Kidney epithelial cell (primary cell): ENCODE results near the gene PNN. TPM values are rescaled to one million over a fixed set of nuclear protein-coding genes. Genes with fewer than 3 reads are reported as not detected.
A peak's percentile ranks its signal among the peaks of the same experiment; 100 is the strongest.

ENCODE experiments used
- DNase-seq: peaks from one replicate; pipeline ENCODE4 v3.0.0-alpha.2; 2010; ENCODE audit warnings: low read depth
- H3K27me3 ChIP-seq: 2 replicates; pipeline ENCODE4 v1.6.0; 2011; ENCODE audit warnings: low read length; ENCODE audit not compliant: control insufficient read depth, insufficient read depth
- H3K36me3 ChIP-seq: 2 replicates; pipeline ENCODE4 v1.5.1; 2011; ENCODE audit warnings: low read length; ENCODE audit not compliant: control insufficient read depth, insufficient read depth
- H3K4me3 ChIP-seq: 2 replicates; pipeline ENCODE4 v1.5.1; 2011; ENCODE audit warnings: low read depth, mild to moderate bottlenecking, control low read depth, low read length
- total RNA-seq: library from RNA; depleted of rRNA; stranded (reverse); fragments of >200 nt; gene quantifications from 2 replicates; pipeline ENCODE4 v1.2.3, GENCODE V29; 2015
- TF ChIP-seq, protein P1 (sequence below): IDR thresholded peaks from 2 replicates; pipeline ENCODE4 v1.5.1; 2011; ENCODE audit warnings: mild to moderate bottlenecking, moderate library complexity, low read length, control low read depth, inconsistent platforms; ENCODE audit not compliant: insufficient read depth, poor library complexity, severe bottlenecking

PNN gene
- total RNA-seq, 1 donor from 2014 or later: 33.5 TPM

DNA sequence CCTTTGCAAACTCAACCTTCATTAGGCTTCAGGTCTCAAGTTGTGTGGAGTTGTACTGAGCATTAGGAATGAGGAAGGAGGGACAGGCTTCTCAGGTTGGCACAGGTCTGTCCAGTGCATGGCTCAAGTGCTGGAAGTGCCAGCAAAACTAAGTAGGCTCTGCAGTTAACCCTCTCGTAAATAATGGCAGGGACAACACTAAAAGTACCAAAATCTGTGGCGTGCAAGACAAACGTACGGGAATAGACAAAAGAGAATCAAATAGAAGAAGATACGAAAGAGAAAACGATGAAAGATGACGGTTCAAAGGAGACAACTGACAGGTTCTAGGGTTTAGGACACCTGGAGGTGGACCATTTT, 5.5 kb upstream of the PNN start:
- no peaks in the 10 kb centered on the region for H3K27me3 ChIP-seq
- no peaks in the 10 kb centered on the region for H3K36me3 ChIP-seq
- peak overlapping the region; percentile 63 for H3K4me3 ChIP-seq
- TF ChIP-seq, protein P1, sequence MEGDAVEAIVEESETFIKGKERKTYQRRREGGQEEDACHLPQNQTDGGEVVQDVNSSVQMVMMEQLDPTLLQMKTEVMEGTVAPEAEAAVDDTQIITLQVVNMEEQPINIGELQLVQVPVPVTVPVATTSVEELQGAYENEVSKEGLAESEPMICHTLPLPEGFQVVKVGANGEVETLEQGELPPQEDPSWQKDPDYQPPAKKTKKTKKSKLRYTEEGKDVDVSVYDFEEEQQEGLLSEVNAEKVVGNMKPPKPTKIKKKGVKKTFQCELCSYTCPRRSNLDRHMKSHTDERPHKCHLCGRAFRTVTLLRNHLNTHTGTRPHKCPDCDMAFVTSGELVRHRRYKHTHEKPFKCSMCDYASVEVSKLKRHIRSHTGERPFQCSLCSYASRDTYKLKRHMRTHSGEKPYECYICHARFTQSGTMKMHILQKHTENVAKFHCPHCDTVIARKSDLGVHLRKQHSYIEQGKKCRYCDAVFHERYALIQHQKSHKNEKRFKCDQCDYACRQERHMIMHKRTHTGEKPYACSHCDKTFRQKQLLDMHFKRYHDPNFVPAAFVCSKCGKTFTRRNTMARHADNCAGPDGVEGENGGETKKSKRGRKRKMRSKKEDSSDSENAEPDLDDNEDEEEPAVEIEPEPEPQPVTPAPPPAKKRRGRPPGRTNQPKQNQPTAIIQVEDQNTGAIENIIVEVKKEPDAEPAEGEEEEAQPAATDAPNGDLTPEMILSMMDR: no peak
- no peak for DNase-seq

DNA sequence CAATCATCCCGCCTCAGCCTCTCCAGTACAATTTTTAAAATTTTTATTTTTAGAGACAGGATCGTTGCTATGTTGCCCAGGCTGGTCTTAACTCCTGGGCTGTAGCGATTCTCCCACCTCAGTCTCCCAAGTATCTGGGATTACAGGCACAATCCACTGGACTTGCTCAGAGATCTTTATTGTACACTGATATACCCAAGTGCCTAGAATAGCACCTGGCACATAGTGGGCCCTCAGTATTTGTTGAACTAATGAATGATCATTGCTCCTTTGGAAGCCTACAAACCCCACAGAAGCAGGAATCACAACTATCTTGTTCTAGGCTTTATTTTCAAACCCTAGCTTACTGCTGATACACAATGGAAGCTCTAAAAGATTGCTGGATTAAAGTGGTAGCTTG, 1.9 kb upstream of the PNN start:
- TF ChIP-seq, protein P1: no peak
- Histone ChIP-seq H3K36me3 (peaks cover 3% of the 10 kb centered on the region), H3K4me3 (no peak overlapping the region), H3K27me3 (no peaks in the 10 kb centered on the region)
- no peak for DNase-seq

DNA sequence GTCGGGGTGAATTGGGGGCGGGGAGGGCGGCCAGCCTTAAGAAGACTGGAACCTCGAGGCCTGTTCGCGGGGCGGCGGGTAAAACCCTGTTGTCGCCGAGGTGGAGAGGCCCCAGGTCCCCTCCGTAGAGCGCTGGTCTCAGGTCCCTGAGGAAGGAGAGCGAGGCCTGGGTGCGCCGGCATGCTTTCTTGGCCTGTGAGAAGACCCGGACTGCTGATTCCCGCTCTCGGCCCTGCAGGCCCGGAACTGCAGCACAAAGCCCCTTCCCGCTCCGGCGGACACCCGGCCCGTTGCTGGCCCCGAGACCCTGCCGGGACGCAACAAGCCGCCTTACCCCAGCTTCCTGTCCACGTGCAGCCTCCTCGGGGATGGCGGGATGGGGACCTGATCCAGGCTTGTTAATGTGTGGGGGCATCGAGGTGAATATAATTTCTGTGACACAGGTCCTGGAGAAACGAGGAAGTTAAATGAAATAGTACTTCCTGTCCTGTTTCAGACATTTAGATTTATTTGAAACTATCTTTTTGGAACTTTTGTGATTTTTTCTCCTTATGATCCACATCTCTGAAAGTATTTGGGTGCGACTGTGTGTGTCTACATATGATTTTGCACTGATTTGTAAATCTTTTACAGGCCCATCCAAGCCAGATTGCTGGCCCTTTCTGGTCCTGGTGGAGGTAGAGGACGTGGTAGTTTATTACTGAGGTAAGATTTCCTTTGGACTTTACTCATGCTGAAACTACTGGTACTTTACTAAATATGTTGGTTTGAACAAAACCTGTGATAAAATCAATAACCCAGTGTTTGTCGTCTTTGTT, 600 bp downstream of the PNN start:
- H3K36me3 ChIP-seq: peaks cover 3% of the 10 kb centered on the region
- TF ChIP-seq, protein P1: no peak
- DNase-seq: no peak

DNA sequence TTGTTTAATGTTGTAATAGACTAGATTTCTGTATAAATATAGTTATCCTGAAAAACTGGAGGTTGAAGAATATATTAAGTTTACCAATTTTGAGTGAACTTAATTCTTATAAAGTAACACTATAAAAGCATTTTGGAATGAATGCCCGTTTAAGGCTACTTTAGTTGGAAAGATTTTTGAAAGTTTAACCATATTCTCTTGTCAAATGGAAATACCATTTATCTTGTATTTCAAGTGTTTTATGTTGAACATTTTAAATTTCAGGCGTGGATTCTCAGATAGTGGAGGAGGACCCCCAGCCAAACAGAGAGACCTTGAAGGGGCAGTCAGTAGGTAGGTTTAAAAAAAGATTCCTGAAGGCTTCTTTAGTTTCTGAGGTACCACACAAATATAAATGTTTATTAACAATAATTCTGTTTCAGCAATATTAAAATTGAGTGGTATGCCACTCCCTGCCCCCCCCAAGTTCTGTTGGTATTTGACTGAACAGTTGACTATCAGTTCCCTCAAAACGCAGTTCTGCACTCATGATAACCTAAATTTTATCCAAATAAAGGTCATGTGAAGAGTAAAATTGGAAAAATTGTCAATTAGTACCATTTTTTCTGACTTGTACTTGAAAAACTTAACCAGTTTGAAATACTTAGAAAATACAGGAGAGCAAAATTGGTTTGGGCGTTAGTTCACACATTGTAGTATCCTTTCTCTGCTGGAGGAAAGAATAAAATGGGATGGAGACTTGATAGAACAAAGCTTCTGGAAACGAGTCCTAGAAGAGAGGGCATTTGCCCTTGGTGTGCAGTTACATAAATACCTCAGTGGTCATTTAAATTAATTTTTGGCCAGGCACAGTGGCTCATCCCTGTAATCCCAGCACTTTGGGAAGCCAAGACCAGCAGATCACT, 1.5 kb downstream of the PNN start:
- TF ChIP-seq, protein P1: no peak

More for the DNA sequence above, 600 bp downstream of the PNN start:
- Histone ChIP-seq H3K27me3 (no peaks in the 10 kb centered on the region), H3K4me3 (peak overlapping the region; percentile 99)

DNA sequence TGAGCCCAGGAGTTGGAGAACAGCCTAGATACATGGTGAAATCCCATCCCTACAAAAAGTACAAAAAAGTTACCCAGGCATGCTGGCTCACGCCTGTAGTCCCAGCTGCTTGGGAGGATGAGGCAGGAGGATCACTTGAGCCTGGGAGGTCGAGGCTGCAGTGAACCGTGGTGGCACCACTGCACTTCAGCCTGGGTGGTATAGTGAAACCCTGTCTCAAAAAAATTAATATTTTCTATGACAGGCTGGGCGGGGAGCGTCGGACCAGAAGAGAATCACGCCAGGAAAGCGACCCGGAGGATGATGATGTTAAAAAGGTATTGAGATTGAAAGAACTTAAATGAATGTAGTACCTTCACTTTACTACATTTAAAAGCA, 2.1 kb downstream of the PNN start:
- no peak for DNase-seq
- no peaks in the 10 kb centered on the region for H3K27me3 ChIP-seq
- no peak overlapping the region for H3K4me3 ChIP-seq
- TF ChIP-seq, protein P1: no peak
- peaks cover 3% of the 10 kb centered on the region for H3K36me3 ChIP-seq

More for the DNA sequence above, 1.5 kb downstream of the PNN start:
- Histone ChIP-seq H3K27me3 (no peaks in the 10 kb centered on the region), H3K4me3 (peak overlapping the region; percentile 99), H3K36me3 (peaks cover 3% of the 10 kb centered on the region)
- no peak for DNase-seq
